GM19240 (cell line): ENCODE results near the gene HPS4.

ENCODE experiments used
- DNase-seq: peaks from one replicate; pipeline ENCODE4 v3.0.0; 2011; ENCODE audit warnings: low spot score; ENCODE audit not compliant: insufficient read length

HPS4 gene

GRCh38 chr22:26470807-26471206 is 12.8 kb downstream of the HPS4 start:
- DNase-seq: no peak

- DNase-seq: no peak
Measured at GRCh38 chr22:26466196-26466595, 17.4 kb downstream of the HPS4 start.

DNA sequence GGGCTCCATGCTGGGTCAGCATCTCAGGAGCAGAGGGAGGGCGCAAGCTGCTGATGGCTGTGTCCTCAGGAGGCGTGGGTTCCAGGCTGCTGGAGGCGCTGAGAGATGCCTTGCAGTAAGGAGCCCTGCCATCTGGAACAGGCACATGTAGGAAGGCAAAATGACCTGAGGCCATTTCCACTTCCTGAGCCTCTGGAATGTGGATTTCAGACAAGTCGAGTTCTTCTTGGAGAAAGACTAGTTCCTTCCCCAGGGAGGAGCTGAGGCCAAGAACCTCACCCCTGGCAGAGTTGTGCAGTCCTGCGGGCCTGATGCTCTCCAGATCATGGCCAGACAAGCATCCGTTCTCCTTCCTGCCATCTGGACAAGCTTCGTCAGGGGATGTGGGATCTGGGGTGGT is 19.3 kb downstream of the HPS4 start:
- DNase-seq: no peak

DNA sequence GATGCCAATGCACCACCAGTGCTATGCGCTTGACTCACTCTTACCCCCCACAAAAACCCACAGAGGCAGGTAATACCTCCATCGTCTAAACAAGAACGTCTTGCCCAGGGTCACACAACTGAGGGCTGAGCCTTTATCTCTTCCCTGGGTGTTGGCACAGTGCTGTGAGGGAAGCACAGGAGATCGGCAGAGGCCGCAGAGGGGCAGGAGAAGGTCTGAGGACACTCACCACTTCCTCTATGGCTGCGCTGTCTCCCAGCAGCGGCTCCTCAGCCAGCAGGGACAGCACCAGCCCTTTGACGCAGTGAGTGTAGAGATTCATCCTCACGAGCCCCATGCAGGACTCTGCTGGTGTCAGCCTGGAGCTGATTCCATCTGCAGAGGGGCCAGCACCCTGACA is 19.9 kb downstream of the HPS4 start:
- DNase-seq: no peak

DNA sequence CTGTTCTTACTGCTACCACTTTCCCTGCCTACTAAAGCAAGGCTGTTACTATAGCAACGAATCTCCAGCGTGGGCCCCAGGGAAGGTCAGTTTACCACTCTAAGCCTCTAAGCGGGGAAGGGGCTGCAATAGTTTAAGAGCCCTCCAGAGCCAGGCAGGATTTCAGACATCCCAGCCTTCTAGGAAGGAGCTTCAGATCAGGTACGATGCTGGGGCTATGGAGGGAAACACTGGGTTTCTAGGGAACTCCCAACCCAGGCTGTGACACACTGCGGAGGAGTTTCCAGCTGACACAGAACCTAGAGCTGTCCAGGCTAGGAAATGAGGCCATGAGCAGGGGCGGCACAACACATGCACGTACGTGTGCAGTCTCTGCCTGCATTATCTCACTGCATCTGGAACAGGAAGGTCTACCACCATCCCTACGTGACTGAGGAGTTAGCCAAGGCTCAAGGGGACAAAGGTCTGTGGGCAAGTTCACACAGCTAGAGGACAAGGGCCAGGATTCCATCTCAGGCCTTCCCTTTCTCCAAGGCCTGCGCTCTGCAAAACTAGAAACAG is 20.4 kb downstream of the HPS4 start:
- DNase-seq: no peak

DNA sequence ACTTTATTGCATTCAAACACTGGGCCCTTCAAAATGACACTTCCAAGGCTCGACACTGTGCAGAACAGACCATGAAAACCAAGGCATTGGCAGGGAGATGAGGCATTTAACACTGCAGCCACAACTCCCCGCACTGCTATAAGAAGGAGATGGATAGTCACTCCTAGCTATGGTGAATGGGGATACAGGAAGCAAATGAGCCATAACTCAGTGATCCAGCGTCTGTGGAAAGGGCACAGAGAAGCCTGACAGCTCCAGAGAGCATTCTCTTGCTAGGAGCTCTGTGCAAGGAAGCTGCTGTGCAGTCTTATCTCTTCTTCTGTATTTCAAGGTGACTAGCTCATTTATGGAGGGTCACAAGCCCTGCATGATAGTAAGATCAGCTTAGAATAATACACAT is 20.9 kb downstream of the HPS4 start:
- DNase-seq: no peak

- no peak for DNase-seq
Measured at GRCh38 chr22:26462051-26462450, 21.5 kb downstream of the HPS4 start.

- DNase-seq: peak; percentile 34
Measured at GRCh38 chr22:26461188-26461810, 22.3 kb downstream of the HPS4 start.

DNA sequence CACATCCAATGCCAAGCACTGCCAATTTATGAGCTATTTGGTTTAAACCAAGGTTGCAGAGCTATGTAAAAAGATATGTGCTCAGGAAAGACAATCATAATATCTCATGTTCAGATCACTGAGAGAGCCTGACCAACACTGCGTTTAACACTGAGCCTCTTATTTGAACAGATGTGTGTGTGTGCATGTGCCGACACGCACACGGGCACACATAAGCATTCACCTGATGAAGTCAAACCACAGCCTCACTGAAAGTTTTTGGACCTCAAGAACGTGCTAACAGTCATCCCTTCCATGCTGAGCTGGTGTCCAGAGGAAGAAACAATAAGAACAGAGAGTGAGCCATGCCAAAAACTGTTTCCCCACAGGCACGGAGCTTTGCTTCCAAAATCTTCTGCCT is 23.4 kb downstream of the HPS4 start:
- no peak for DNase-seq

GRCh38 chr22:26457661-26458272 is 25.8 kb downstream of the HPS4 start:
- DNase-seq: no peak

DNA sequence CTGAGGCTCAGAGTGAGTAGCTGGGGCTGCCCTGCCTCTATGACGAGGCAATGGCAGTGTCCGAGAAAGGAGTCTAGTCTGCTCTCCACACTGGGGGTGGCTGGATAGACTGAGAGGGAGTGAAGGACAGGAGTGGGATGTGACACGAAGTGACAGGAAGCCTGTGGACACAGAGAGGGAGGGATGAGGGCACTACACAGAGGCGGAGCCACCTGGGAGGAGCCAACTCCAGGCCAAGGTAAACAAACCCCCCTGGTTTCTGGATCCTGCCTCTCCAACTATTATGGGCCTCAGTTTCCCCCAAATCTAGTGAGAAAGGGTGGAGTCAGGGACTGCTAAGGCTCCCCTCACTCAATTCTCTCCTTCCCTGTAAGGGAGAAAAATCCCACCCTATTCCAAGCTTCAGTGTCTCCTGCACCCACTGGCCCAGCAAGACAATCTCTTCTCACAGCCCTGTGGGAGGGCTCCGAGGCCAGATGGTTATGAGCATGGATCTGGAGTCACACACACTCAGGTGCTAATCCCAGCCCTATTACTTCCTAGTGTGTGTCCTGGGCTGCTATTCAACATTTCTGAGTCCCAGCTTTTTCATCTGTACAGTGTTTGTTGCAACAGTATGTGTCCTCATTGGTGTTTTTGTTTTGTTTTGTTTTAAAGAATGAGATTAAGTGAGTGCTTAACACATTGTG is 29.6 kb downstream of the HPS4 start:
- no peak for DNase-seq

- no peak for DNase-seq
Measured at GRCh38 chr22:26453216-26453615, 30.4 kb downstream of the HPS4 start.

DNA sequence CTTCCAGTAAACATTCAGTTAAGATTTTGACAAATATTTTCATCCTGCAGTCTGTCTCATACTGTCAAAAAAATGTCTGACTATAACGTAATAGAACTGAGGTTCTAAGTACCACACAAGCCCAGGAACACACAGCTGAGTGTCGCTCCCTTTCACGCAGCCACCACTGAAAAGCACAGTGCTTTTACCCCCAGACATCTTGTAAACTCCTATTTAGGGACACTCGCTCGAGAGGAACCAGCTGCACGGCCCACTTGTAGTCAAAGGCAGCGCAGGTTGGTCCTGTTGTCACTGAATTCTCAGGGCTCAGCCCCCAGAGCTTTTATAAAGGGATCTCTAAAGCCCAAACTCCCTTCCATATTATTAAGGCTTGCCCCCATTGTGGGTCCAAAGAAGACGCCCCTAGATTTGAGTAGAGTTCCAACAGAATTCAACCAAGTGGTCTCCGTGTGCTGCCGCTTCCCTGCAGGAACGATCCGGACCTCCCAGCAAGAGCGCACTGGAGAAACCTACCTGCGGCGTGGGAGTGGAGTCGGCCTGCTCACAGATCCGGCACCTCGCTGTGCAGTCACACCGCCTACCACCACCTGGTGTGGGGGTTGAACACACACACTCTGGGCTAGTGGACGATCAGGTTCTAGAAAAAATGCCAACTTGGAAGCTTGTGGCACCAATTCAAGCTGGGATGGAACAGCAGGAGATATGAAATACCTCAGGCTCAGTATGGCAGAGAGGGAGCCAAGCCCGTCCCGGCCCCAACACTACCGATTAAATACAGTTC is 31.2 kb downstream of the HPS4 start:
- no peak for DNase-seq

DNA sequence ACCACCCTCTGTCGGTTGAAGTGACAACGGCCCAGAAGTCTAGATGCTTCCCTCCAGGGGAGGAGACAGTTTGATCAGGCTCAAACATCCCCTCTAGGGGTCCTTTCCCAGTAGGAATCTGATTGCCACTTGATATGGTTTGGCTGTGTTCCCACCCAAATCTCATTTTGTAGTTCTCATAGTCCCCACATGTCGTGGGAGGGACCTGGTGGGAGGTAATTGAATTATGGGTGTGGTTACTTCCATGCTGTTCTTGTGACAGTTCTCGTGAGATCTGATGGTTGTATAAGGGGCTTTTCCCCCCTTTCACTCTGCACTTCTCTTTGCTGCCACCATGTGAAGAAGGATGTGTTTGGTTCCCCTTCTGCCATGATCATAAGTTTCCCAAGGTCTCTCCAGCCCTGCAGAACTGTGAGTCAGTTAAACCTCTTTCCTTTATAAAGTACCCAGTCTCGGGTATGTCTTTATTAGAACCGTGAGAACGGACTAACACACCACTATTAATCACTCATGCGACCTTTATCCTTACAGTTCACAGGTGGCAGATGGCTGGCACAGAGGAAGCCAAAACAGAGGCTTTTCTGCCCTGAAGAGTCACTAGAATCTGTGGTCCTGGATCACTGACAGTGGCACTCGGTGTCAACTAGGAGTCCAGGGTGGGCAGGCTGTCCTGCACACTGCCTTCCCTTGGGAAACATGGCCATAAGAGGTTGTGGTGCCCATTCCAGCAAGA is 33.0 kb downstream of the HPS4 start:
- no peak for DNase-seq

GRCh38 chr22:26448941-26449340 is 34.6 kb downstream of the HPS4 start:
- no peak for DNase-seq

DNA sequence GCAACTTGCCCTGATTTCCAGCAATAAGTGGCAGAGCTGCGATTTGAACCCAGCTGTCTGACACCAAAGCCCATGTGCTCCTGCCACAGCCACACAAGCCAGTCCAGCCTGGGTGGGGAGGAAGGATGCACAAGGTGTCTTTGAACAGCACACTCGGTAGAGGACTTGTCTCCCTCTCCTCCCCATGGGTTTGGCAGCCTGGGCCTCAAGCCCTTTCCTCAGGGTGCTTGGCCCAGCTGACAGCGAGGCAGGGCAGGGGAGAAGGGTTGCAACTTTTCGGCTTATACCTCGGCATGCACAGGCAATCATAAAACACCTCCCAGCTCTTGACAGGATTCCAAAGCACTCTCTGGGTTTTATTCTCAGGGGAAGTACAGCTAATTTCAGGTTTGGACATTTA is 35.2 kb downstream of the HPS4 start:
- no peak for DNase-seq

GRCh38 chr22:26447584-26448329 is 35.8 kb downstream of the HPS4 start:
- no peak for DNase-seq

DNA sequence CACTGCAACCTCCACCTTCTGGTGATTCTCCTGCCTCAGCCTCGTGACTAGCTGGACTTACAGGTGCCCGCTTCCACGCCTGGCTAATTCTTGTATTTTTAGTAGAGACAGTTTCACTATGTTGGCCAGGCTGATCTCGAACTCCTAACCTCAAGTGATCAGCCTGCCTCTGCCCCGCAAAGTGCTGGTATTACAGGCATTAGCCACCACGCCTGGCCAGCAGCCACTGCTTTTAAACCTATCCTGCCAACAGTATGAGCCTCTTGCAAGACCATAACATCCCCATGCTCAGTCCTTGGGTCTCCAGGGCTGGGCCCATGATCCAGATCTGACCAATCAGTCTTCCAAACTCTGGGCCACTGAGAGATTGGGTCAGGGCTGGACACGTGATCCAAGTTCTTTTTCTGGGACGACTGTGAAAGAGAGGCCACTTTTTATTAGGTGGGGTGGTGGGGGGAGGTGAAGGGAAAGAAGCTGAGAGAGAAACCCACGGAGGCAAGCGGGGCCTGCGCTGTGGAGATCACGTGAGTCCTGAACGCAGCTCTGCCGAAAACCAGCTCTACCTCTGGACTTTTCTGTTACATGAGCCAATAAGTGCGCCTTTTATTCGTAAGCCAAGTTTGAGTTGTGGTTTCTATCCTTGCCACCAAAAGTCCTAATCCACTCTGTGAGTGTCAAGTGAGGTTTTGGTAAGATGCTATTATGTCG is 36.6 kb downstream of the HPS4 start:
- DNase-seq: no peak

DNA sequence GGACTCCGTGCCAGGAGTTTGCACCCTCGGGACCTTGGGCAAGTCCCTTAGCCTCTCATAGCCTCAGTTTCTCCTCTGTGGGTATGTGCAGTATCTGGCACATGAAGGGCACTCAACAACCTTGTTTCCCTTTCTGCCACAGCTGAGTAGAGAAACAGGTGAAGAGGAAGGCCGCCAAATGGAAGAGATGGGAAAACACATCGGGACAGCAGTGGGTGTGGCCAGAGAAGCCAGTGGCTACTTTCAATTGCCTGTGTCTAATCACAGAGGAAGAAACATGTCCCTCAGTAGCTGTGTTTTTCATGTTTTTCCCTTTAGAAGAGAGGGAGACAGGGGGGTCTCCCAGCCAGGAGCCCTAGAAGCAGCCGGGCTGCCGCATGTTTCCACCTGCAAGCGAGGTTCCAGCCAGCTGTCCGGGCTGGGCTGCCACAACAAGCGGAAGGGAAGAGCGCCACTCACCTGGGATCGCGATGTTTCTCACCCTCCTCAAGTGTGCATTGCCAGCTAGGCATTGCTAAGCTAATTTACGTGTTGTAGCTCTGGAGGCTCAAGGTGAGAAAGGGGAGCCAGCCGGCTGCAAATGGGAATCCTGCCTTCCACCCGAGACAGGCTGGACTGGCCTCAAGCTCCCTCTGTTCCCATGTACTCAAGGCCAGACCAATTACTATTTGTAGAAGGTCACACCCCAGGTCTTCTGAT is 37.9 kb downstream of the HPS4 start:
- no peak for DNase-seq
